A172 (cell line): ENCODE results near the gene ZMIZ1. TPM values are rescaled to one million over a fixed set of nuclear protein-coding genes. Genes with fewer than 3 reads are reported as not detected.

Source experiments
- DNase-seq: peaks from one replicate; pipeline ENCODE4 v3.0.0-alpha.2; 2015; ENCODE audit warnings: low spot score
- total RNA-seq: library from RNA; depleted of rRNA; stranded (reverse); fragments of >200 nt; shearing (Covaris generic); gene quantifications from 2 replicates; pipeline ENCODE4 v1.2.3, GENCODE V29; 2014

The ZMIZ1 gene
- total RNA-seq, 1 experiment from 2014 or later: 16.6 TPM

- DNase-seq: no peak
Observed at GRCh38 chr10:79230850-79231249, 162.1 kb downstream of the ZMIZ1 start.

GRCh38 chr10:79231908-79232307 is 163.1 kb downstream of the ZMIZ1 start:
- no peak for DNase-seq

GRCh38 chr10:79232864-79233263 is 164.1 kb downstream of the ZMIZ1 start:
- DNase-seq: no peak

DNA sequence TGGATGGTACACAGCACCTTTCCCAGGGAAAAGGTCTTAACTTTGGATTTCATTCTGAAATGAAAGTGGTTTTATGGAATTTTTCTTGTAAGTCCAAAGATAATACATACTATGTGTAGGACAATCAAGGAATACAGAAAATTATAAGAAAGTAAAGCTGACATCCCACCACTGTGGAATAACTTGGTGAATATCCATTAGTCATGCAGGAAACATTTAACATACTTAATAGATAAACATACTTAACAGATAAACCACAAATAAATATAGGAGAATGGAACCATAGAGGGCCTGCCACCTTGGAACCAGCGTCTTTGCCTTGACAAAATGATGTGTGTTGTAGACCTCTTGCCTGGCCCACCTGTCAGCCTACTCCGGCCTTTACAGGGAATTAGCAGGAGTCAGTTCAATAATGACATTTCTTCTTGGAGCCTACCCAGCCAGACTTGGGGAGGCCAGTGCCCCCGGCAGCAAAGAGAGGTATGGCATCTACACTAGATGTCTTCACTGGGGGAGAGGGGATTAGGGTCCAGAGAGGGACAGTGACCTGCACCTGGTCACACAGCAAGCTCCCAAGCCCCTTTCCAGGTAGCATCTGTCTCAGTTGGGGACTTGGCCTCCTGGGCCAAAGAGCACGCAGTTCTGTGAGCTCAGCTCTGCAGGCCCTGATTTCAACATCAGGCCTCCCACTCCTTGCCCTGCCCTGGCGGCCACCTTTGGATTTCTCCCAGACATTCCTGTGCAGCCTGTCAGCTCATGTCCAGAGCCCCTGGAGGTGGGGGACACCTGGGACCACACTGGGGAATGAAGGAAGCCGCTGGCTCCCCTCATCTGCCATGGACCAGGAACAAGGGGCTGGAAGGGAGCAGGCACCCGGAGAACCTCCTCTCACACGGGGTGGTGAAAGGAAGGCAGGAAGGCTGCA is 165.9 kb downstream of the ZMIZ1 start:
- no peak for DNase-seq

GRCh38 chr10:79235765-79236432 is 167.1 kb downstream of the ZMIZ1 start:
- DNase-seq: no peak

- no peak for DNase-seq
Observed at GRCh38 chr10:79236433-79236765, 167.6 kb downstream of the ZMIZ1 start.

GRCh38 chr10:79237454-79238157 is 168.8 kb downstream of the ZMIZ1 start:
- no peak for DNase-seq

DNA sequence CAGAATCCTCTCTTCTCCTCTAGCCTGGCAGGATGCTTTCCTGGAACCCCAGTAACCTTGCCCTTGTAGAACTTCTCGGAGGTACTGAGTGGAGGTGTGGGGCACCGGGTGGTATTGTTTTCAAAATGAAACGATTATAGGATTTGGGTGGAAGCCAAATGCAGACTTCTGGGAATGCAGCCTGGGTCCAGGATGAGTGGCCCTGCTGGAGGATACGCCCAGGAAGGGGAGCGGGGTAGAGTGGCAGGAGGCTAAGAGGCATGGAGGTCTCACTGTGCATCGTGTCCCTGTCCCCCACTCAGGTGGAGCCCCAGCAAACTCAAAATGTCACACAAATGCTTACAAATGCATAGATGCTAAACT is 169.4 kb downstream of the ZMIZ1 start:
- no peak for DNase-seq

DNA sequence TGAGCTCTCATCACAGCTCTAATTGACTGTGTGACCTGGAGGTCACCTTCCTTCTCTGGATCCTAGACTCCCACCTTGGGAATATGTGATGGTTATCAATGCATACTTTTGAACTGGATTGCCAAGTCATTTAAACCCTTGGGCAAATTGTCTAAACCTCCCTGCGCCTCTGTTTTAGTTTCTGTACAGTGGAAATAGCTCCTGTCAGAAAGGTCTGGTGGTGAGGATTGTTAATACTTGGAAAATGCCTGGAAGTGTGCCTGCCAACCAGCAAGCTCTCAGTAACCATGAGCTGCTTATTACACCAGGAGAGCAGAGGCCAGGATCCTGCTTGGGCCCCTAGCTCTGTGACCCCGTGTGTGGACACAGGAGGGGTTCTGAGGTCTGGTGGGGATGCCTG is 169.8 kb downstream of the ZMIZ1 start:
- no peak for DNase-seq

GRCh38 chr10:79239275-79239779 is 170.6 kb downstream of the ZMIZ1 start:
- DNase-seq: peak; percentile 60

DNA sequence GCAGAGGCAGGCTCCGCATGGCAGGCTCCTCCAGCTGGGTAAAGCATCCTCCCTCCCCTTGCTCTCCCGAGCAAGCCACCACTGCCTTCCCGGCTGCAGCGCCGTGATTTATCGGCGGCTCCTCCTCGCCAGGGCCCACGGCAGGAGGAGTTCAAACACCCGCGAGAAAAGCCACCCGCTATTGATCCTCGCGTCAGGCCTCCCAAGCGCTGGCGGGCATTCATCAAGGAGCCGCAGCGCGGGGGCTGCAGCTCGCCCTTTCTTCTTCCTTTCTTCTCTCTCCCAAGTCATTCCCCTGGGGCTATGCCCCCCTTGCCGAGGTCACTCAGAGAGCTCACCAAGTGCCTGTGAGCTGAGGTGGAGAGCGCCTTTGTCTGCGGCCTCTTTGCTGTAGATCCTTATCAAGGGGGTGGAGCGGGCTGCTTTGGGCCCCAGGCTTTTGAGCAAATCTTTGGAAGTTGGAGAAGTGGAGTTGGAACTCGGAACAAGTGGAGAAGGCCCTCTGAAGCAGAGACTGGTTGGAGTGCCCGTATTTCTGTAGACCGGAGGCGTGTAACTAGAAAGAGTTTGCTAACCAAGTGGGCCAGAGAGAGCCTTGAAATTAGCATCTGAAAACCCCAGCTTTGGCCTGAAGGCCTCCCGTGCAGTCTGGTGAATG is 171.3 kb downstream of the ZMIZ1 start:
- DNase-seq: no peak

- no peak for DNase-seq
Observed at GRCh38 chr10:79241629-79241989, 172.8 kb downstream of the ZMIZ1 start.

- DNase-seq: no peak
Observed at GRCh38 chr10:79241990-79242619, 173.3 kb downstream of the ZMIZ1 start.

DNA sequence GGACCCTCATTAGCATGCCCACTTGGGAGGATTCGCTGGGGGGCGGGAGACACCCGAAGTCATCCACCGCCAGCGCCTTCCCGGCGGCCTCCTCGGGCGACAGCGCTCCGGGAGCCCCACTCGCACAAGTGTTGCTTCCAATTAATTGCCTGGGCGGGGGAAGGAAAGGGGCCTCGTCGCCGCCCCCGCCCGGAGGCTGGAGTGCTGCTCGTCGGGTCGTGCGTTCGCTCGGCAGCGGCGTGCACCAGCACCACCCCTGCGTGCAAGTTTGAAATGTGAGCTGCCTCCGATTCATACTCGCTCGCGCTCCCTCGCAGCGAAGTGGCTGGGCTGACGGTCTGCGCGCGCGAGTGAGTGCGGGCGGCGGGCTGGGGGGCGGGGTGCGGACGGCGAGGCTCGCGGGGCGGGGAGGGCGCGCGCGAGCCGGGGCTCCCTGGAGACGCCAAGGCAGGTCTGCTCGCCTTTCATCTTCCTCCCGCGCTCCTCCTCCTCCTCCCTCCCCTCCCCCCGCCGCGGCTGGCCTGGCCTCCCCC is 173.9 kb downstream of the ZMIZ1 start:
- DNase-seq: no peak

GRCh38 chr10:79243181-79244067 is 174.7 kb downstream of the ZMIZ1 start:
- no peak for DNase-seq

DNA sequence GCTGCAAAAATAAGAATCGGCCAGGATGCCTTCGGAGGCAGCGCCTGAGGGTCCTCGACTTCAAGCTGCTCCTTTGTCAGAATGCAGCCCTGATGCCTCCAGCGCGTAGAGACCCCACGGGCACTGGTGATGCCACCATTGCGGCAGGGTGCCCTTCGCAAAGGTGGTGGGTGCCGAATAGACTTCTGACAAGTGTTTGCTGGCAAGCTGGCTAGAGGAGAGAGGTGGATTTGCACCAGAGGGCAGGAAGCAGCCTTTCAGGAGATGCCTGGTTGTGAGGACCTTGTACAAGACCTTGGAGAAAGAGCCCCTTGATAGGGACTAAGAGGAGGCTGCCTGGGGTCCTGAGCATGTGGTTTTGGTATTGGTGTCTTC is 175.3 kb downstream of the ZMIZ1 start:
- DNase-seq: no peak

DNA sequence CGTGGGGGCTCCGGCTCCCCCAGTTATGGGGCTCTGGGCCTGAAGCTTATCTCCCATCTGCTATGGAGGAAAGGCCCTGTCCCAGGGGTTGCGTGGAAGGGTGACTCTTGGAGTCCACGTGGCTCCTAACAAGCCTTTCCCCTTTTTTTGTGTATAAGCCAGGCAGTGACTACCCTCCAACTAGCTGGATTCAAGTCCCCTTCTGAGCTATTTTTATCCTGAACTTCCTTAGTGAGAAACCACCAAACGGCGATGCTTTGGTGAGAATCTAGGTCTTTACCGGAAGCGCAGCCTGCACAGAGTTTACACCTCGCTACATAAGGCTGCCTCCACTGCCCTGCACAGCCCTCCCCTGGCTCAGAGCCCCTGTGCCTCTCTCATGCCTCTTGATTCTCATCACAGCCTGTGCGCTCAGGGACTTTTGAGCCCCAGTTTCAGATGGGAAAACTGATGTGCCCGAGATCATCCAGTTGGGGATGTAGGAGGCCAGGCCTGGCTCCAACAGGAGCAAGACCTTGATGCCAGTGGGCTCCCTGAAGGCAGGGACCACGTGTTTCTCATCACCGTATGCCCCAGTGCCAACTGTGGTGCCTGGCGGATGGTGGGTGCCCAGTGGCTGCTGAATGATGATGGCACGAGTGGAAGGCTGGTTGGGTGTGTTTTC is 176.2 kb downstream of the ZMIZ1 start:
- DNase-seq: no peak

DNA sequence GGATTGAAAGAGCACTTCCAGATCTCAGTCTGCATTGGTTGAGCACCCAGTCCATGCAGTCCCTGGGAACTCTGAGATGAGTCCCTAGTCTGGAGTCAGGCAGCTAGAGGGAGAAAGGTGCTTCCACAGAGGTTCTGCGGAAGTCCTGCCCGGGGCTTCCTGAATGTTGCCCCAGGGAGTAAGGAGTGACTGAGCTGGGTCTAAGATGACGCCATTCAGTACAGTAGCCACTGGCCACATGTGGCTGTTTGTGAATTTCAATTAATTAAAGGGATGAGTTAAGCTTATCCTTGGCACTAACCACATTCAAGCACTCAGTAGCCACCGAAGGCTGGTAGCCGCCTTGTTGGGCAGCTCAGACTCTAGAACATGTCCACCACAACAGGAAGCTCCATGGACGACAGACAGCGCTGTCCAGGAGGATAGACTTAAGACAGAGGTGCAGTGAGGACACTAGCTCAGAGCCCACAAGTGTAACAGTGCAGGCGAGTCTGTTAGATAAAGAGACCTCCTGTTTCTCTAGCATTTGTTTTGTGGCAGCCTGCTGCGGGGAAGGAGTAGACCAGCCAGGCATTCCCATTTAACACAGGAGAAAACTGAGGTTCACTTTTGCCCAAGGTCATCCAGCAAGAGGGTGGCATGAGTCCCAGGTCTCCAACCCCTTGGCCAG is 176.9 kb downstream of the ZMIZ1 start:
- DNase-seq: no peak

DNA sequence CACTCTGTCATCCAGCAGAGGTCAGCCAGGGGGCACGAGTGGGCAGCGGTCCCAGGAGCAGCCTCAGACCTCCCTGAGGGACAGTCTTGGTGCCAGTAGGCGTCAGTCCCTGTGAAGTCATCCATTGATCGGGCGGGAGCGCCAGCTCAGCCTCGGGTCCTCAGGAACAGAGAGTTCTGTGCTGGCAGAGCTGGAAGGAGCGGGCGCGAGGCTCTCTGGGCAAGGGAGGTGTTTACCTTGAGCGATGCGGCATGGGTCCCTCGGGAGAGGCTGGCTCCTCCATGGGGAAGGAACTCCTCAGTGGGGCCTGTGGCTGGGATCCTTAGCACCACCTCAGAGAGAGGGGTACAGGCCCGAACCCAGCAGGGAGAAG is 177.4 kb downstream of the ZMIZ1 start:
- DNase-seq: no peak
